Activated naive CD8-positive, alpha-beta T cell treated with anti-CD3 and anti-CD28 coated beads, Interleukin-2, amount 50 U/mL, for 24 hours (primary cell): Measurements from ENCODE around the gene ZWILCH.

Experiments used
- ATAC-seq: fragments of 150-1000 bp; cut with Tn5 transposase; one replicate; pipeline ENCODE4 v1.10.0; 2021
- DNase-seq: peaks from one replicate; pipeline ENCODE4 v3.0.0; 2021
- H3K27ac Mint-ChIP-seq: one replicate; pipeline ENCODE4 v1.8.0; 2021; ENCODE audit warnings: mild to moderate bottlenecking, mixed read lengths
- H3K27me3 Mint-ChIP-seq: one replicate; pipeline ENCODE4 v1.8.0; 2021; ENCODE audit warnings: mixed read lengths
- H3K36me3 Mint-ChIP-seq: one replicate; pipeline ENCODE4 v1.8.0; 2021; ENCODE audit warnings: low read depth, mixed read lengths
- H3K4me1 Mint-ChIP-seq: one replicate; pipeline ENCODE4 v1.8.0; 2021; ENCODE audit warnings: mixed read lengths
- H3K4me3 Mint-ChIP-seq: one replicate; pipeline ENCODE4 v1.8.0; 2021; ENCODE audit warnings: mild to moderate bottlenecking, moderate library complexity, mixed read lengths
- H3K9me3 Mint-ChIP-seq: one replicate; pipeline ENCODE4 v1.8.0; 2021; ENCODE audit warnings: mixed read lengths

ZWILCH gene

DNA sequence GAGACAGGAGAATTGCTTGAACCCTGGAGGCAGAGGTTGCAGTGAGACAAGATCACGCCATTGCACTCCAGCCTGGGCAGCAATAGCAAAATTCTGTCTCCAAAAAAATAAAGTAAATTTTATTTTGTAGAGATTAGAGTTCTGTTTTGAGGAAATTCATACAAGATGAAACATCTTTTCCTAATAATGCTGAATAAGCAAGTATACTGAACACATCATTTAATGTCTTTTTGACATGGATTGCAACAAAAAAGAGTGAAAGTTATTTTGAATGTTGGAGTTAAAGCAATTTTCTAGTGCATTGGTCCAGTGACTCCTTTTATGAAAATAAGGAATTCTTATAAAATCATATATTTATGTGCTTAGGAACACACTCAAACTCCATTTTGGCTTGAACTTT is 40.1 kb downstream of the ZWILCH start:
- peaks cover 30% of the 10 kb centered on the region for H3K36me3 Mint-ChIP-seq
- H3K27me3 Mint-ChIP-seq = no peaks in the 10 kb centered on the region
- DNase-seq (no peak), ATAC-seq (no peak)
- no peak overlapping the region for H3K4me3 Mint-ChIP-seq
- no peak overlapping the region for H3K27ac Mint-ChIP-seq
- H3K4me1 Mint-ChIP-seq = peaks cover 2% of the 10 kb centered on the region
- H3K9me3 Mint-ChIP-seq = no peaks in the 10 kb centered on the region

- H3K27ac Mint-ChIP-seq = no peak overlapping the region
- no peak overlapping the region for H3K4me3 Mint-ChIP-seq
- no peaks in the 10 kb centered on the region for H3K27me3 Mint-ChIP-seq
- DNase-seq = no peak
- H3K4me1 Mint-ChIP-seq = peaks cover 8% of the 10 kb centered on the region
- peaks cover 18% of the 10 kb centered on the region for H3K36me3 Mint-ChIP-seq
- no peak for ATAC-seq
- H3K9me3 Mint-ChIP-seq = no peaks in the 10 kb centered on the region
Observed at GRCh38 chr15:66555685-66556084, 50.6 kb downstream of the ZWILCH start.

DNA sequence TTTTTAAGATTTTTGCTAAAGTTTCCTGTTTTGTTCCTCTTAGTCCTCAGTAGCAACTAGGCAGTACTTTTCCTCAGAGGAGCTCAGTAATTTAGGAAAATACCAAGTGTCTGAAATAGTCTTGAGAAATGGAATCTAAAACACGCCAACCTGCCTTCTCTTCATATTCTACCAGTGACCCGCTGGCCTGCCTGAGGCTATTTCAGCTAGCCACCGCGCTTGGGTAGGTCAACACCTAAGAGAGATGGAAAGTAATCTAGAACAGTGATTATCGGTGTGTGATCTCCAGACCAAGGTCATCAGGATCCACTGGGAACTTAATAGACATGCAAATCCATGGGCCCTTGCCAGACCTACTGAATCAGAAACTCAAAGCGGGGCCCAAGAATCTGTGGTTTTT is 53.1 kb downstream of the ZWILCH start:
- no peaks in the 10 kb centered on the region for H3K4me1 Mint-ChIP-seq
- no peak overlapping the region for H3K4me3 Mint-ChIP-seq
- H3K36me3 Mint-ChIP-seq = peaks cover 7% of the 10 kb centered on the region
- H3K27ac Mint-ChIP-seq = no peak overlapping the region
- H3K9me3 Mint-ChIP-seq = no peaks in the 10 kb centered on the region
- DNase-seq (no peak), ATAC-seq (no peak)
- H3K27me3 Mint-ChIP-seq = no peaks in the 10 kb centered on the region

GRCh38 chr15:66560856-66561525 is 55.9 kb downstream of the ZWILCH start:
- no peaks in the 10 kb centered on the region for H3K4me1 Mint-ChIP-seq
- ATAC-seq = no peak
- no peak for DNase-seq
- H3K9me3 Mint-ChIP-seq = no peaks in the 10 kb centered on the region
- no peaks in the 10 kb centered on the region for H3K36me3 Mint-ChIP-seq
- H3K4me3 Mint-ChIP-seq = no peak overlapping the region
- no peaks in the 10 kb centered on the region for H3K27me3 Mint-ChIP-seq
- no peak overlapping the region for H3K27ac Mint-ChIP-seq

DNA sequence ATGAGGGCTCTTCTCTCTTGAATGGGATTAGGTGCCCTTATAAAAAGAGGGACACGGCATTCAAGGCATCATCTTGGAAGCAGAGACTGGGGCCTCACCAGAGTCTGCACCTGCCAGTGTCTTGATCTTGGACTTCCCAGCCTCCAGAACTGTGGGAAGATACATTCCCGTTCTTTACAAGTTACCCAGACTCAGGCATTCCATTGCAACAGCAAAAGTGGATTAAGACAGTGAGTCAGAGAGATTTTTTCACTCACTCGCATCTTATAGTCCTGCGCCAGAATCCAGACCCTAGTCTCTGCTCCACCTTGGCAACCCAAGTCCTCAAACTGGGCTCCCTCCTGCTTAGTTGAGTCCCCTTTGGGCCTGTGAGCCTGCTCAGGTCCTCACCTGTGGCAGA is 58.0 kb downstream of the ZWILCH start:
- ATAC-seq (no peak), DNase-seq (no peak)
- Mint-ChIP-seq H3K4me1 (peaks cover 1% of the 10 kb centered on the region), H3K9me3 (no peaks in the 10 kb centered on the region), H3K4me3 (no peak overlapping the region), H3K27ac (no peak overlapping the region), H3K36me3 (no peaks in the 10 kb centered on the region), H3K27me3 (no peaks in the 10 kb centered on the region)

GRCh38 chr15:66563566-66564110 is 58.5 kb downstream of the ZWILCH start:
- H3K9me3 Mint-ChIP-seq = no peaks in the 10 kb centered on the region
- H3K36me3 Mint-ChIP-seq = no peaks in the 10 kb centered on the region
- DNase-seq (no peak), ATAC-seq (no peak)
- no peaks in the 10 kb centered on the region for H3K27me3 Mint-ChIP-seq
- no peak overlapping the region for H3K4me3 Mint-ChIP-seq
- no peak overlapping the region for H3K27ac Mint-ChIP-seq
- H3K4me1 Mint-ChIP-seq = peaks cover 1% of the 10 kb centered on the region

- Mint-ChIP-seq H3K9me3 (no peaks in the 10 kb centered on the region), H3K4me1 (peaks cover 1% of the 10 kb centered on the region), H3K27me3 (no peaks in the 10 kb centered on the region), H3K4me3 (no peak overlapping the region), H3K36me3 (no peaks in the 10 kb centered on the region), H3K27ac (no peak overlapping the region)
- DNase-seq (no peak), ATAC-seq (no peak)
Observed at GRCh38 chr15:66564136-66565041, 59.3 kb downstream of the ZWILCH start.

DNA sequence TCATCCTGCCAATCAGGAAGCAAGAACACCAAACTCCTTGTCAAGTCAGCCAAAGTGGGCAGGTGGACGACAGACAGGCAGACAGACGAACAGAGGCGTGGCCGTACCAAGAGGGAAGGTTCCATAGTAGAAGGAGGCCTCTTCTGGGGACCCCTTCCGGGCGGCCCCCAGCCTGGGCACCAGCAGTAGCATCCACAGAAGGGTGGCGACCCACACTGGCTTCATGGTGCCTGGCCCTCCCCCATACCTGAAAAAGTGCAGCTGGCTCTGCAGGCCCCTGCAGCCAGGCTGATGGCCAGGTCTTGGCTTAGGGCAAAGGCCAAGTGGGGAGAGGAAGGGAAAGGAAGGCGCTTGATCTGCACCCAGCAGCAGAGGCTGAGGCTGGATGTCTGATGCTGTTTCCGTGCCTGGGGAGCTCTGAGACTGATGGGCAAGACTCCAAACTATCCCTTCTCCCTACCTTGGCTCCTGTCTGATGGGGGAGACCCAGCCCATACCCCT is 60.1 kb downstream of the ZWILCH start:
- H3K4me1 Mint-ChIP-seq = peaks cover 1% of the 10 kb centered on the region
- H3K4me3 Mint-ChIP-seq = no peak overlapping the region
- no peak overlapping the region for H3K27ac Mint-ChIP-seq
- no peak for ATAC-seq
- no peaks in the 10 kb centered on the region for H3K27me3 Mint-ChIP-seq
- no peaks in the 10 kb centered on the region for H3K36me3 Mint-ChIP-seq
- H3K9me3 Mint-ChIP-seq = no peaks in the 10 kb centered on the region
- no peak for DNase-seq

- ATAC-seq (no peak), DNase-seq (no peak)
- peaks cover 1% of the 10 kb centered on the region for H3K4me1 Mint-ChIP-seq
Observed at GRCh38 chr15:66565741-66566144, 60.6 kb downstream of the ZWILCH start, which contains the start of gene LCTL. TSS of gene LCTL (minus strand) at chr15:66565998. CDS start at chr15:66565365, 633 bp downstream.

DNA sequence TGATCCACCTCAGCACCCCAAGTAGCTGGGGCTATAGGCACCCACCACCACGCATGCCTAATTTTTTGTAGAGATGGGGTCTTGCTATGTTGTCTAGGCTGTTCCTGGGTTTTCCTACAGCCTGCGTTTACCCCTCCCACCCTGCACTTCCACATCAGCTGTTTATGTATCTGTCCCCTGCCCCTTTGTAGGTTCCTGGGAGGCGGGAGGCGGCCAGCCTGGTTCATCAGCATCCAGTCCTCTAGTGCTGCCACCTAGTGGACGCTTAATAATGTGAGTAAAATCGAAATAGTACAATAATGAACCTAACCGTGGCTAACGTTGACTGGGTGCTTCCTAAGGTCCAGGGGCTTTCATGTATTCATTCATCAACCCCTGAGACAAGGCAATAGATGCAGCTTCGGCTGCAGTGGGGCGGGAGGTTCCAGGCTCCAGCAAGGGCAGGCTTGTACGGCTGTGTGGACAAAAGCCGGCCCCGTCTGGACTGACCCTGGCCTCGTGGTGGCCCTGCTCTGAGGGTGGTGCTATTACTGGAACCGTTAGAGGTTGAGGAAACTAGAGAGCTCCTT is 61.9 kb downstream of the ZWILCH start:
- H3K4me1 Mint-ChIP-seq = peaks cover 3% of the 10 kb centered on the region
- H3K9me3 Mint-ChIP-seq = no peaks in the 10 kb centered on the region
- DNase-seq (peak; percentile 65), ATAC-seq (peak; percentile 61)
- no peaks in the 10 kb centered on the region for H3K36me3 Mint-ChIP-seq
- no peak overlapping the region for H3K27ac Mint-ChIP-seq
- H3K4me3 Mint-ChIP-seq = no peak overlapping the region
- H3K27me3 Mint-ChIP-seq = no peaks in the 10 kb centered on the region

More at GRCh38 chr15:66565741-66566144, 60.6 kb downstream of the ZWILCH start, which contains the start of gene LCTL:
- Mint-ChIP-seq H3K4me3 (no peak within 1 kb of the TSS), H3K36me3 (no peaks in the 10 kb centered on the region), H3K27me3 (no peaks in the 10 kb centered on the region), H3K9me3 (no peaks in the 10 kb centered on the region), H3K27ac (no peak within 1 kb of the TSS)

GRCh38 chr15:66567897-66568296 is 62.8 kb downstream of the ZWILCH start:
- peaks cover 3% of the 10 kb centered on the region for H3K4me1 Mint-ChIP-seq
- no peaks in the 10 kb centered on the region for H3K9me3 Mint-ChIP-seq
- no peak overlapping the region for H3K27ac Mint-ChIP-seq
- no peaks in the 10 kb centered on the region for H3K27me3 Mint-ChIP-seq
- no peak overlapping the region for H3K4me3 Mint-ChIP-seq
- DNase-seq (no peak), ATAC-seq (no peak)
- no peaks in the 10 kb centered on the region for H3K36me3 Mint-ChIP-seq

GRCh38 chr15:66569461-66570137 is 64.5 kb downstream of the ZWILCH start:
- H3K36me3 Mint-ChIP-seq = no peaks in the 10 kb centered on the region
- no peaks in the 10 kb centered on the region for H3K9me3 Mint-ChIP-seq
- peaks cover 10% of the 10 kb centered on the region for H3K4me1 Mint-ChIP-seq
- no peaks in the 10 kb centered on the region for H3K27me3 Mint-ChIP-seq
- ATAC-seq = no peak
- H3K27ac Mint-ChIP-seq = no peak overlapping the region
- no peak overlapping the region for H3K4me3 Mint-ChIP-seq
- DNase-seq = no peak

- ATAC-seq (no peak), DNase-seq (no peak)
- Mint-ChIP-seq H3K4me3 (no peak overlapping the region), H3K27ac (no peak overlapping the region), H3K9me3 (no peaks in the 10 kb centered on the region), H3K4me1 (peaks cover 10% of the 10 kb centered on the region), H3K27me3 (no peaks in the 10 kb centered on the region), H3K36me3 (no peaks in the 10 kb centered on the region)
Observed at GRCh38 chr15:66570327-66570726, 65.2 kb downstream of the ZWILCH start.

- ATAC-seq (no peak), DNase-seq (no peak)
- Mint-ChIP-seq H3K36me3 (no peaks in the 10 kb centered on the region), H3K4me3 (no peak overlapping the region), H3K27ac (no peak overlapping the region), H3K9me3 (no peaks in the 10 kb centered on the region), H3K27me3 (no peaks in the 10 kb centered on the region), H3K4me1 (peaks cover 10% of the 10 kb centered on the region)
Observed at GRCh38 chr15:66570842-66571478, 65.8 kb downstream of the ZWILCH start.
